Hair follicle dermal papilla cell (primary cell): ENCODE data around the gene ADGRA3. TPM values are rescaled to one million over a fixed set of nuclear protein-coding genes. Genes with fewer than 3 reads are reported as not detected.

ENCODE experiments used
- total RNA-seq: library from RNA; depleted of rRNA; stranded (reverse); fragments of >200 nt; gene quantifications from 2 replicates; pipeline ENCODE4 v1.2.3, GENCODE V29; 2012

ADGRA3 gene, protein sequence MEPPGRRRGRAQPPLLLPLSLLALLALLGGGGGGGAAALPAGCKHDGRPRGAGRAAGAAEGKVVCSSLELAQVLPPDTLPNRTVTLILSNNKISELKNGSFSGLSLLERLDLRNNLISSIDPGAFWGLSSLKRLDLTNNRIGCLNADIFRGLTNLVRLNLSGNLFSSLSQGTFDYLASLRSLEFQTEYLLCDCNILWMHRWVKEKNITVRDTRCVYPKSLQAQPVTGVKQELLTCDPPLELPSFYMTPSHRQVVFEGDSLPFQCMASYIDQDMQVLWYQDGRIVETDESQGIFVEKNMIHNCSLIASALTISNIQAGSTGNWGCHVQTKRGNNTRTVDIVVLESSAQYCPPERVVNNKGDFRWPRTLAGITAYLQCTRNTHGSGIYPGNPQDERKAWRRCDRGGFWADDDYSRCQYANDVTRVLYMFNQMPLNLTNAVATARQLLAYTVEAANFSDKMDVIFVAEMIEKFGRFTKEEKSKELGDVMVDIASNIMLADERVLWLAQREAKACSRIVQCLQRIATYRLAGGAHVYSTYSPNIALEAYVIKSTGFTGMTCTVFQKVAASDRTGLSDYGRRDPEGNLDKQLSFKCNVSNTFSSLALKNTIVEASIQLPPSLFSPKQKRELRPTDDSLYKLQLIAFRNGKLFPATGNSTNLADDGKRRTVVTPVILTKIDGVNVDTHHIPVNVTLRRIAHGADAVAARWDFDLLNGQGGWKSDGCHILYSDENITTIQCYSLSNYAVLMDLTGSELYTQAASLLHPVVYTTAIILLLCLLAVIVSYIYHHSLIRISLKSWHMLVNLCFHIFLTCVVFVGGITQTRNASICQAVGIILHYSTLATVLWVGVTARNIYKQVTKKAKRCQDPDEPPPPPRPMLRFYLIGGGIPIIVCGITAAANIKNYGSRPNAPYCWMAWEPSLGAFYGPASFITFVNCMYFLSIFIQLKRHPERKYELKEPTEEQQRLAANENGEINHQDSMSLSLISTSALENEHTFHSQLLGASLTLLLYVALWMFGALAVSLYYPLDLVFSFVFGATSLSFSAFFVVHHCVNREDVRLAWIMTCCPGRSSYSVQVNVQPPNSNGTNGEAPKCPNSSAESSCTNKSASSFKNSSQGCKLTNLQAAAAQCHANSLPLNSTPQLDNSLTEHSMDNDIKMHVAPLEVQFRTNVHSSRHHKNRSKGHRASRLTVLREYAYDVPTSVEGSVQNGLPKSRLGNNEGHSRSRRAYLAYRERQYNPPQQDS (N-terminal part only)
- total RNA-seq, result 12.8 and 16.4 TPM in 2 replicates

DNA sequence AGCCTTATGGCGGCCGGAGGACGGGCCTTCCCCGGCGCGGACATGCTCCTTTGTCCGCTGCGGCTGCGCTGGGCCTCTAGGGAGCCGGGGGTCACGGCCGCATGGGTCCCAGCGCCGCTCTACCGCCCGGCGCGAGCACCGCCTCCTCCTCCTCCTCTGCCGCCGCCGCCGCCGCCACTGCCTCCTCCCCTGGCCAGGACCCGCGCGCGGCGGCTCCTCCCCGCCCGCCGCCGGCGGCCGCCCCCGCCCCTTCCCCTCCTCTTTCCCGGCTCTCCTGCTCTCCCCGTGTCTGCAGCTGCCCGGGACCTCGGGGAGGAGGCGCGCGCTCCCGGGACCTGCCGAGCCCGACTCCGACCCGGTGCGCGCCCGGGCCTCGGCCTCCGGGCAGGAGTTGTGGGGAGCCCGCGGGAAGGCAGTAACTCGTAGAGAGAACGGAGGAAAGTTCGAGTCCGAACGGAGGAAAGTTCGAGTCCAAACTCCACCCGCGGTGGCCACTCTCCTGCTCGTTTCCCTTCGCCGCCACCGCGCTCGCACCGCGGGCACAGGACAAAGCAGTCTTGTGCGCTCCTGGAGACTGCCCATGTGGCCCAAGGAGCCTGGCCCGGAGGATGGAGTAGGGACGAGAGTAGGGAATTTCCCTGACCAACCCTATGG, at the start of gene ADGRA3:
Gene ADGRA3, minus strand, starts transcription at position 179 of the 654 bp plus-strand sequence. CDS start 282 bp downstream, outside the sequence.

Other genes with a start within 250 kb of the ADGRA3 start
- gene GBA3, start 176.9 kb upstream of the ADGRA3 start, total RNA-seq, result not detected in 2 replicates